Endodermal cell (in vitro differentiated cells): ENCODE results near the gene PIAS1. TPM values are rescaled to one million over a fixed set of nuclear protein-coding genes. Genes with fewer than 3 reads are reported as not detected.

Source experiments
- DNase-seq: peaks from one replicate; pipeline ENCODE4 v3.0.0-alpha.2; 2017
- H3K27ac ChIP-seq: 2 replicates; pipeline ENCODE4 v1.5.1; 2013; ENCODE audit warnings: mild to moderate bottlenecking, low read depth, low read length, moderate library complexity
- H3K27me3 ChIP-seq: 2 replicates; pipeline ENCODE4 v1.6.1; 2013; ENCODE audit warnings: mild to moderate bottlenecking, low read length, moderate library complexity; ENCODE audit not compliant: insufficient read depth, control insufficient read depth, poor library complexity, severe bottlenecking
- H3K36me3 ChIP-seq: 2 replicates; pipeline ENCODE4 v1.7.0; 2013; ENCODE audit warnings: mild to moderate bottlenecking, low read length, moderate library complexity; ENCODE audit not compliant: control insufficient read depth, insufficient read depth
- H3K4me1 ChIP-seq: one replicate; pipeline ENCODE4 v1.7.0; 2013; ENCODE audit warnings: low read length; ENCODE audit not compliant: control insufficient read depth, insufficient read depth
- H3K4me3 ChIP-seq: 2 replicates; pipeline ENCODE4 v1.5.1; 2013; ENCODE audit warnings: mild to moderate bottlenecking, low read length, moderate library complexity
- H3K9ac ChIP-seq: 2 replicates; pipeline ENCODE4 v1.6.1; 2013; ENCODE audit warnings: mild to moderate bottlenecking, low read length, moderate library complexity; ENCODE audit not compliant: poor library complexity, severe bottlenecking; ENCODE audit errors: extremely low read depth
- H3K9me3 ChIP-seq: 2 replicates; pipeline ENCODE4 v1.6.1; 2013; ENCODE audit warnings: mild to moderate bottlenecking, low read length, moderate library complexity; ENCODE audit not compliant: control insufficient read depth
- H3K27ac Mint-ChIP-seq: 2 replicates; pipeline ENCODE4 v1.8.0; 2020; ENCODE audit warnings: mixed read lengths
- H3K27me3 Mint-ChIP-seq: 2 replicates; pipeline ENCODE4 v1.8.0; 2021; ENCODE audit warnings: mild to moderate bottlenecking, mixed read lengths; ENCODE audit not compliant: insufficient read depth
- H3K36me3 Mint-ChIP-seq: 2 replicates; pipeline ENCODE4 v1.8.0; 2020; ENCODE audit warnings: low read depth, mixed read lengths
- H3K4me1 Mint-ChIP-seq: 2 replicates; pipeline ENCODE4 v1.8.0; 2020; ENCODE audit warnings: mixed read lengths
- H3K4me3 Mint-ChIP-seq: 2 replicates; pipeline ENCODE4 v1.8.0; 2020; ENCODE audit warnings: mild to moderate bottlenecking, moderate library complexity, mixed read lengths
- H3K9me3 Mint-ChIP-seq: 2 replicates; pipeline ENCODE4 v1.8.0; 2020; ENCODE audit warnings: mild to moderate bottlenecking, mixed read lengths
- CTCF ChIP-seq: fragments of 200-600 bp; sonication (generic); conservative IDR thresholded peaks from 2 replicates; pipeline ENCODE4 v1.5.0; 2021; ENCODE audit warnings: antibody characterized with exemption, mild to moderate bottlenecking
- WGBS, 2 experiments: methylation state at CpG; one replicate each; pipeline versions ENCODE4 v1.1.5 to v1.1.7; 2013; ENCODE audit warnings: missing lambda C conversion rate in 2 of 2, mixed read lengths in 1 of 2; ENCODE audit not compliant: insufficient coverage in 1 of 2, insufficient read length in 1 of 2; 5-methylcytosine and 5-hydroxymethylcytosine counted together
- total RNA-seq, 2 donors: library from RNA; stranded (reverse); fragmentation: NEBNext Ultra II Directional in 1 of 2; extraction: Animal tissue kit (Norgen Biotek cat#: 25700) in 1 of 2; gene quantifications; 2 replicates in 1 of 2; 3 replicates in 1 of 2; pipeline ENCODE4 v1.2.1, GENCODE V29; 2021

PIAS1 gene
- total RNA-seq, 2 donors from 2014 or later = 38.0 to 40.1 TPM

- Mint-ChIP-seq H3K4me3 (no peak overlapping the region), H3K36me3 (peaks cover 6% of the 10 kb centered on the region), H3K9me3 (no peaks in the 10 kb centered on the region), H3K27ac (no peak overlapping the region), H3K4me1 (peaks cover 21% of the 10 kb centered on the region), H3K27me3 (no peaks in the 10 kb centered on the region)
- H3K4me3 ChIP-seq = no peak overlapping the region
- TF ChIP-seq CTCF = no peak
- no peak overlapping the region for H3K9ac ChIP-seq
- no peak overlapping the region for H3K27ac ChIP-seq
- WGBS, 2 experiments = 94 to 96% methylated on average over 2 to 3 of the region's 6 CpGs
- no peak for DNase-seq
- peaks cover 3% of the 10 kb centered on the region for H3K36me3 ChIP-seq
- no peaks in the 10 kb centered on the region for H3K9me3 ChIP-seq
- H3K27me3 ChIP-seq = no peaks in the 10 kb centered on the region
- peaks cover 8% of the 10 kb centered on the region for H3K4me1 ChIP-seq
These were observed 5.5 kb downstream of the PIAS1 start for GRCh38 chr15:68059630-68060029.

GRCh38 chr15:68061171-68061570 is 7.1 kb downstream of the PIAS1 start:
- H3K4me3 Mint-ChIP-seq = no peak overlapping the region
- Histone ChIP-seq H3K9ac (no peak overlapping the region), H3K27ac (no peak overlapping the region), H3K4me1 (peaks cover 8% of the 10 kb centered on the region), H3K27me3 (no peaks in the 10 kb centered on the region), H3K9me3 (no peaks in the 10 kb centered on the region), H3K36me3 (peaks cover 3% of the 10 kb centered on the region), H3K4me3 (no peak overlapping the region)
- WGBS, 2 experiments = 97 to 100% methylated on average over 1 to 2 of the region's 2 CpGs
- no peak for TF ChIP-seq CTCF
- H3K27ac Mint-ChIP-seq = no peak overlapping the region
- H3K27me3 Mint-ChIP-seq = no peaks in the 10 kb centered on the region
- no peak for DNase-seq
- no peaks in the 10 kb centered on the region for H3K9me3 Mint-ChIP-seq
- H3K4me1 Mint-ChIP-seq = peaks cover 17% of the 10 kb centered on the region
- peaks cover 8% of the 10 kb centered on the region for H3K36me3 Mint-ChIP-seq

DNA sequence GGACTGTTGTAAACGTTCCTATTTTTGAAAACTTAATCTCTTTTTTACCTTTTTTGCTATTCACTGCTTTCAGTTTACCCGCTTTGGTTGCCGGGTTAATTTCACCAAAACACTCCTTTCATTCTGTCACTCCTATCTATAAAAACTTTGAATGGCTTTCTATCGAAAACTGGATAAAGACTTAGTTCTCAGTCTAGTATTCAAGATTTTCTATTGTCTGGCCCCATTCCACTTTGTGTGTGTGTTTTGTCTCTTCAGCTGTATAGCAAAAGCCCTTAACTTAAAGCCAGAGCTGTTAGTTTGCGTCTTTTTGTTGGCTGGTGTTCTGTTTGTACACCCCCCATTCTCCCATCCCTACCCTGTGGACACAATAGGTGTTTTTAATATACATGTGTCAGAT is 7.5 kb downstream of the PIAS1 start:
- TF ChIP-seq CTCF = no peak
- Histone ChIP-seq H3K36me3 (peaks cover 3% of the 10 kb centered on the region), H3K4me1 (peaks cover 8% of the 10 kb centered on the region), H3K9me3 (no peaks in the 10 kb centered on the region), H3K9ac (no peak overlapping the region), H3K27me3 (no peaks in the 10 kb centered on the region), H3K4me3 (no peak overlapping the region), H3K27ac (no peak overlapping the region)
- 90 to 94% methylated on average over 4 to 5 of the region's 5 CpGs for WGBS, 2 experiments
- Mint-ChIP-seq H3K27me3 (no peaks in the 10 kb centered on the region), H3K4me3 (no peak overlapping the region), H3K27ac (no peak overlapping the region), H3K36me3 (peaks cover 13% of the 10 kb centered on the region), H3K4me1 (peaks cover 12% of the 10 kb centered on the region), H3K9me3 (no peaks in the 10 kb centered on the region)
- DNase-seq = no peak
